ENCODE results near the gene S100G. TPM values are rescaled to one million over a fixed set of nuclear protein-coding genes. Genes with fewer than 3 reads are reported as not detected.

S100G gene
- total RNA-seq, 1 experiment from 2014 or later, result not detected

- no TSS peak for BruUV-seq (replicated peaks)
- in situ Hi-C loops (cut with HindIII; ENCODE audit: low pct_unique_long_range_greater_than_20kb, low sequenced_read_pairs), result no loop called here
- TF ChIP-seq POLR2AphosphoS5 (IDR thresholded peaks at IDR 0.05; ENCODE audit: low read depth, low read length) (no peak), SIN3A (IDR thresholded peaks at IDR 0.05; ENCODE audit: borderline replicate concordance, insufficient read depth, low read depth, low read length) (no peak), REST (IDR thresholded peaks at IDR 0.05; ENCODE audit: insufficient read depth in 1 of 2, low read depth in 2 of 2, low read length in 1 of 2) (no peak), TCF7L2 (IDR thresholded peaks at IDR 0.05; ENCODE audit: low read depth, low read length) (no peak), CTCF (IDR thresholded peaks at IDR 0.05) (no peak)
Measured at GRCh38 chrX:16618422-16618821, 31.5 kb upstream of the S100G start.

GRCh38 chrX:16619024-16619423, 30.9 kb upstream of the S100G start:
- ChIA-PET POLR2A (interaction anchor here (0.6 kb wide), 1 partner anchor 391 kb away, joined by 3 read pairs; no protein-coding TSS in a partner anchor), CTCF (no interaction called here)
- no peak for DNase-seq (ENCODE audit: low read depth, low spot score)

More at GRCh38 chrX:16618422-16618821, 31.5 kb upstream of the S100G start:
- Histone ChIP-seq H3K4me3 (ENCODE audit: low read depth in 2 of 2, low read length in 2 of 2) (no peak overlapping the region), H3K27me3 (ENCODE audit: control insufficient read depth, insufficient read depth, low read length) (no peaks in the 10 kb centered on the region), H3K36me3 (ENCODE audit: control insufficient read depth, insufficient read depth, low read length) (no peaks in the 10 kb centered on the region), H3K9me3 (ENCODE audit: control insufficient read depth, insufficient read depth, low read depth, low read length) (no peaks in the 10 kb centered on the region), H3K27ac (ENCODE audit: low read length) (no peak overlapping the region), H3K4me1 (ENCODE audit: control insufficient read depth, insufficient read depth, low read length) (no peaks in the 10 kb centered on the region)
- intact Hi-C loops (cut with micrococcal nuclease; ENCODE audit: unreplicated experiment), result no loop called here
- ChIA-PET CTCF (no interaction called here), POLR2A (interaction anchor here (0.6 kb wide), 1 partner anchor 390 kb away, joined by 3 read pairs; no protein-coding TSS in a partner anchor)
- ATAC-seq (no peak), DNase-seq (ENCODE audit: low read depth, low spot score) (no peak)

More at GRCh38 chrX:16619024-16619423, 30.9 kb upstream of the S100G start:
- no peak for TF ChIP-seq SIN3A (IDR thresholded peaks at IDR 0.05; ENCODE audit: borderline replicate concordance, insufficient read depth, low read depth, low read length)
- no peak for TF ChIP-seq POLR2AphosphoS5 (IDR thresholded peaks at IDR 0.05; ENCODE audit: low read depth, low read length)
- TF ChIP-seq CTCF (IDR thresholded peaks at IDR 0.05), result no peak
- TF ChIP-seq REST (IDR thresholded peaks at IDR 0.05; ENCODE audit: insufficient read depth in 1 of 2, low read depth in 2 of 2, low read length in 1 of 2), result no peak
- no peak for TF ChIP-seq TCF7L2 (IDR thresholded peaks at IDR 0.05; ENCODE audit: low read depth, low read length)
- Histone ChIP-seq H3K27ac (ENCODE audit: low read length) (no peak overlapping the region), H3K4me3 (ENCODE audit: low read depth in 2 of 2, low read length in 2 of 2) (no peak overlapping the region), H3K27me3 (ENCODE audit: control insufficient read depth, insufficient read depth, low read length) (no peaks in the 10 kb centered on the region), H3K9me3 (ENCODE audit: control insufficient read depth, insufficient read depth, low read depth, low read length) (no peaks in the 10 kb centered on the region), H3K4me1 (ENCODE audit: control insufficient read depth, insufficient read depth, low read length) (no peaks in the 10 kb centered on the region), H3K36me3 (ENCODE audit: control insufficient read depth, insufficient read depth, low read length) (no peaks in the 10 kb centered on the region)
- no TSS peak for BruUV-seq (replicated peaks)
- intact Hi-C loops (cut with micrococcal nuclease; ENCODE audit: unreplicated experiment), result no loop called here
- ATAC-seq, result no peak
- in situ Hi-C loops (cut with HindIII; ENCODE audit: low pct_unique_long_range_greater_than_20kb, low sequenced_read_pairs), result no loop called here
